ENCODE results near the gene SHKBP1. TPM values are rescaled to one million over a fixed set of nuclear protein-coding genes. Genes with fewer than 3 reads are reported as not detected.

SHKBP1 gene, protein sequence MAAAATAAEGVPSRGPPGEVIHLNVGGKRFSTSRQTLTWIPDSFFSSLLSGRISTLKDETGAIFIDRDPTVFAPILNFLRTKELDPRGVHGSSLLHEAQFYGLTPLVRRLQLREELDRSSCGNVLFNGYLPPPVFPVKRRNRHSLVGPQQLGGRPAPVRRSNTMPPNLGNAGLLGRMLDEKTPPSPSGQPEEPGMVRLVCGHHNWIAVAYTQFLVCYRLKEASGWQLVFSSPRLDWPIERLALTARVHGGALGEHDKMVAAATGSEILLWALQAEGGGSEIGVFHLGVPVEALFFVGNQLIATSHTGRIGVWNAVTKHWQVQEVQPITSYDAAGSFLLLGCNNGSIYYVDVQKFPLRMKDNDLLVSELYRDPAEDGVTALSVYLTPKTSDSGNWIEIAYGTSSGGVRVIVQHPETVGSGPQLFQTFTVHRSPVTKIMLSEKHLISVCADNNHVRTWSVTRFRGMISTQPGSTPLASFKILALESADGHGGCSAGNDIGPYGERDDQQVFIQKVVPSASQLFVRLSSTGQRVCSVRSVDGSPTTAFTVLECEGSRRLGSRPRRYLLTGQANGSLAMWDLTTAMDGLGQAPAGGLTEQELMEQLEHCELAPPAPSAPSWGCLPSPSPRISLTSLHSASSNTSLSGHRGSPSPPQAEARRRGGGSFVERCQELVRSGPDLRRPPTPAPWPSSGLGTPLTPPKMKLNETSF
- 31.1 and 41.3 TPM in 2 replicates for total RNA-seq

DNA sequence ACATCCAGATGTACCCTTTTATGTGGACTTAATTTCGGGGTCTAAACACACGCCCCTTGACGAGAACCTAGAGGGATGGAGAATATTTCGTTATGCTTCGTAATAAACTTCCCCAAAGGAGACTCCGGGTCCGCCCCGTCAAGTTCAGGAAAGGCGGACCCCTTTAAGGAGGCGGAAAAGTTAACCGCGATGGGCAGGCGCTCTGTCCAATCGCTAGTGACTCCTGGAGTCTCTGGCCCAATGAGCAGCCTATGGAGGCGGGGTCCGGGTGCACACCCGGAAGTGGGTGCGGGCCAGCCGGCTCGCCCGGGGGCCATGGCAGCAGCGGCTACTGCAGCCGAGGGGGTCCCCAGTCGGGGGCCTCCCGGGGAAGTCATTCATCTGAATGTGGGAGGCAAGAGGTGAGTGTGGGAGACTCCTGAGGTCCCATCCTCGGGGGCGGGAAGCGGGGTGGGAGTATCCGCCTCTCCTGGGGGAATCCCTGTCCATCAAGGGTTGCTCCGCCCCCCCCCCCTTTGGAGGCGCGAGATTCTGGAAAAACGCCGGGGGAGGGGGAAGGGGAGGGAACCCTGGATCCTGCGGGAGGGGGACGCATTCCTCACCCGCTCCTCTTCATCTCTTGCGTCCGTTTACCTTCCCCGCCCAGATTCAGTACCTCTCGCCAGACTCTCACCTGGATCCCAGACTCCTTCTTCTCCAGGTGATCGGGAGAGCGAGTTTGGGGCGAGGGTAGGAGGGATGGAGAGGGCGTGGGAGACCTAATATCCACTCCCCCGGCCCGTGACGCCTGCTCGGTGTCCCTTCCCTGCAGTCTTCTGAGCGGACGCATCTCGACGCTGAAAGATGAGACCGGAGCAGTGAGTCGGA lies at the start of gene SHKBP1:
Gene SHKBP1 (plus strand): TSS at position 289 of the 867 bp plus-strand sequence. CDS start 27 bp downstream, at position 316.

DNA sequence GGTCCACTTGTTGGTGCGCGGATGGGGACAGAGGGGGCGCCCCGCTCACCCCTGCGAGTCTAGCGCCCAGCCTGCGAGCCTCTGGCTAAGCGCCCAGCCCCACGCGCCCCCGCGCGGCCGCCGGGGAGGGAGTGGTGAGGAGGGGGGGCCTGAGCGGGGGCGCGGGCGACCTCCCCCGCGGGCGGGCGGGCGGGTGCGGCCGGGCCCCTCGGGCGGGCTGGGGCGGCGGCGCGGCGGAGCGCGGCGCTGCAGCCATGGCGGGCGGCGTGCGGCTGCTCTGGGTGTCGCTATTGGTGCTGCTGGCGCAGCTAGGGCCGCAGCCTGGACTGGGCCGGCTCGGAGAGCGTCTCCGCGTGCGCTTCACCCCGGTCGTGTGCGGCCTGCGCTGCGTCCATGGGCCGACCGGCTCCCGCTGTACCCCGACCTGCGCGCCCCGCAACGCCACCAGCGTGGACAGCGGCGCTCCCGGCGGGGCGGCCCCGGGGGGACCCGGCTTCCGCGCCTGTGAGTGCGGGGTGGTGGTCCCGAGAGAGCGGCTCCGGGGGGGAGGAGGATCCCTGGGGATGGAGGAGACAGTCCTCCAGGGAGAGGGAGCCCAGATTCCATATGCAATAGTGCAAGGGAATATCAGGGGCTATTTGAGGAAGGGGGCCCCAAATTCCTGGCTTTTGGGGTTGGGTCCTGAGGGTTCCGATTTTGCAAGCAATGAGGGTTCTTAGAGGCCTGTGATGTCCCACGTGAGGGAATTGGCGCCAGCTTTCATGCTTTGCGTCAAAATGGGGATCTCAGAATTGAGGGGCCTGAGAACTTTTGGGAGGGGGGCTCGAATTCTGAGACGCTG lies 24.7 kb downstream of the SHKBP1 start, which contains the start of gene LTBP4:
Gene LTBP4 (plus strand): TSS at position 236 of the 841 bp plus-strand sequence. CDS start 19 bp downstream, at position 255.

Other genes with a start within 250 kb of the SHKBP1 start
- 7.1 and 7.4 TPM in 2 replicates for gene C19orf47, start 228.5 kb upstream of the SHKBP1 start, total RNA-seq
- gene PLD3, start 228.2 kb upstream of the SHKBP1 start, total RNA-seq: 410 and 687 TPM in 2 replicates
- gene HIPK4, start 186.7 kb upstream of the SHKBP1 start, total RNA-seq: 0.13 and 0.17 TPM in 2 replicates
- 1.4 and 1.6 TPM in 2 replicates for gene PRX, start 163.5 kb upstream of the SHKBP1 start, total RNA-seq
- 12.4 and 15.1 TPM in 2 replicates for gene SERTAD1, start 150.9 kb upstream of the SHKBP1 start, total RNA-seq
- gene SERTAD3, start 132.5 kb upstream of the SHKBP1 start, total RNA-seq: 16.7 and 17.2 TPM in 2 replicates
- 52.7 and 69.2 TPM in 2 replicates for gene BLVRB, start 111.1 kb upstream of the SHKBP1 start, total RNA-seq
- 1.2 and 5.3 TPM in 2 replicates for gene SPTBN4, start 109.9 kb upstream of the SHKBP1 start, total RNA-seq
- gene LTBP4, start 24.5 kb downstream of the SHKBP1 start, total RNA-seq: 23.3 and 74.9 TPM in 2 replicates
- gene NUMBL, start 113.8 kb downstream of the SHKBP1 start, total RNA-seq: 50.4 and 65.7 TPM in 2 replicates
- 31.7 and 33.8 TPM in 2 replicates for gene COQ8B, start 140.0 kb downstream of the SHKBP1 start, total RNA-seq
- 13.0 and 16.6 TPM in 2 replicates for gene ITPKC, start 140.2 kb downstream of the SHKBP1 start, total RNA-seq
- gene ACTMAP, start 173.6 kb downstream of the SHKBP1 start, total RNA-seq: 1.8 and 2.9 TPM in 2 replicates
- 24.7 and 34.7 TPM in 2 replicates for gene SNRPA, start 174.3 kb downstream of the SHKBP1 start, total RNA-seq
- 0.33 TPM in 1 of 2 replicates, not detected in the other for gene MIA, start 198.6 kb downstream of the SHKBP1 start, total RNA-seq
- gene RAB4B, start 201.4 kb downstream of the SHKBP1 start, total RNA-seq: 9.6 and 11.2 TPM in 2 replicates
- 70.8 and 81.6 TPM in 2 replicates for gene EGLN2, start 222.3 kb downstream of the SHKBP1 start, total RNA-seq